Renal cortex interstitium (tissue), 11 donors: ENCODE data around the gene PER3. TPM values are rescaled to one million over a fixed set of nuclear protein-coding genes. Genes with fewer than 3 reads are reported as not detected.

ENCODE experiments used
- DNase-seq, 11 donors: peaks; one replicate each; pipeline ENCODE4 v3.0.0-alpha.2; 2013; ENCODE audit warnings: low read depth in 9 of 11, low spot score in 4 of 11; ENCODE audit errors: extremely low read depth in 1 of 11
- polyA plus RNA-seq, 3 donors: library from polyadenylated mRNA; unstranded; fragments of 120-200 nt; gene quantifications; one replicate each; pipeline ENCODE4 v1.2.1, GENCODE V29; 2013; ENCODE audit not compliant: insufficient read length in 3 of 3

Gene PER3
- polyA plus RNA-seq, 3 donors, result 11.0 to 13.0 (median 12.4) TPM

- DNase-seq, result no peak
Measured at GRCh38 chr1:7893529-7894180, 109.6 kb downstream of the PER3 start.

Other genes with a start within 250 kb of the PER3 start
- 100 to 1,000 TPM in 2 of 3 donors, 10 to 100 TPM in 1; 99.5 to 113 (median 103) TPM for gene VAMP3, start 13.0 kb upstream of the PER3 start, polyA plus RNA-seq
- under 1 TPM in 1 of 3 donors, not detected in 2; 0.24 TPM for gene UTS2, start 68.8 kb downstream of the PER3 start, polyA plus RNA-seq
- under 1 TPM; 0.07 to 0.14 (median 0.14) TPM for gene TNFRSF9, start 156.5 kb downstream of the PER3 start, polyA plus RNA-seq
- gene PARK7, start 177.4 kb downstream of the PER3 start, polyA plus RNA-seq, result 100 to 1,000 TPM; 303 to 345 (median 330) TPM
- 10 to 100 TPM; 17.7 to 23.5 (median 20.7) TPM for gene ERRFI1, start 242.0 kb downstream of the PER3 start, polyA plus RNA-seq